ENCODE data around the gene HNRNPK.

Gene HNRNPK

DNA sequence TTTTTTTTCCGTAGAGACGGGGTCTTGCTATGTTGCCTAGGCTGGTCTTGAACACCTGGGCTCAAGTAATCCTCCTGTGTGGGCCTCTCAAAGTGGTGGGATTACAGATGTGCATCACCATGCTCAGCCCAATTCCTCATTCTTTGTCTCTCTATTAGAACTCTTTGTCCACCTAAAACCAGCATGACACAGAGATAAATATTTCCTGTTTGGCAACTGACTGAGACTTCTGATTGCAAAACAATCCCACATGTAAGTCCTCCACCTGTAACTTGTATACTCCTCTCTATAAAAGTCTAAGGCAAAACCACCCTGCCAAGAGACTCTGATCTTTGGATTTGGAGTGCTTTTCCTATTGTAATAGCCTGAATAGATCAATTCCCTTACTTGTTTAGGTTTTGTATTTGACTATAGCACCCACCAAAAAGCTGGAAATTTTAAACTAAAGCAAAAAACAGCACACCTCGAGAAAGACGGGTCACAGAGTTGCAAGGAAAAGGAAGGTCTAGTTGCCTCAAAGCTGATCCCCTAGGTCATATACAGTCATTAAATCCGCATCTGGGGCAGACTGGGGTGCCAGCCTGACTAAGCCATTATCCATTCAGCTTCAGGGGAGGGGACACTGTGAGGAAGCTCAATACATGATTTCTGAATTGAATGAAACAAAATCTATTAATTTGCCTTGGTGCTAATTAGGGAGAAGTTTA, 45.3 kb downstream of the HNRNPK start:
- H3K4me3 ChIP-seq (ENCODE audit: low read length) = no peak overlapping the region
- no peak for TF ChIP-seq ZNF274 (IDR thresholded peaks at IDR 0.05; ENCODE audit: low read depth, low read length)

DNA sequence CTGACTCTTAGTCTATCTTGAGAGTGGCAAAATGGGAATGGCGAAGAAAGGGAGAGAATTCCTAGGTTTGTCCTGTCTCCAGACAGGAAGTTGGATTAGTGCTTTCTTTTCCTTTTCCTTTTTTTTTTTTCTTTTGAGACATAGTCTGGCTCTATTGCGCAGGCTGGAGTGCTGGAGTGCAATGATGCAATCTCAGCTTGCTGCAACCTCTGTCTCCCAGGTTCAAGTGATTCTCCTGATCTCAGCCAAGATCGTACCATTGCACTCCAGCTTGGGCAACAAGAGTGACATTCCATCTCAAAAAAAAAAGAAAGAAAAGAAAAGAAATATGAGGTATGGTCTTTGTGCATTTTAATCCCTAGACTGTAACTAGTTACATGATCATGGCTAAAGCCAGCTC, 46.2 kb downstream of the HNRNPK start:
- no peak for TF ChIP-seq ZNF274 (IDR thresholded peaks at IDR 0.05; ENCODE audit: low read depth, low read length)
- no peak overlapping the region for H3K4me3 ChIP-seq (ENCODE audit: low read length)

- H3K4me3 ChIP-seq (ENCODE audit: low read length) = no peak overlapping the region
- TF ChIP-seq ZNF274 (IDR thresholded peaks at IDR 0.05; ENCODE audit: low read depth, low read length) = no peak
These were observed 47.2 kb downstream of the HNRNPK start for GRCh38 chr9:83932851-83933250.

- H3K4me3 ChIP-seq (ENCODE audit: low read length) = no peak overlapping the region
- no peak for TF ChIP-seq ZNF274 (IDR thresholded peaks at IDR 0.05; ENCODE audit: low read depth, low read length)
These were observed 48.0 kb downstream of the HNRNPK start for GRCh38 chr9:83932011-83932410.

DNA sequence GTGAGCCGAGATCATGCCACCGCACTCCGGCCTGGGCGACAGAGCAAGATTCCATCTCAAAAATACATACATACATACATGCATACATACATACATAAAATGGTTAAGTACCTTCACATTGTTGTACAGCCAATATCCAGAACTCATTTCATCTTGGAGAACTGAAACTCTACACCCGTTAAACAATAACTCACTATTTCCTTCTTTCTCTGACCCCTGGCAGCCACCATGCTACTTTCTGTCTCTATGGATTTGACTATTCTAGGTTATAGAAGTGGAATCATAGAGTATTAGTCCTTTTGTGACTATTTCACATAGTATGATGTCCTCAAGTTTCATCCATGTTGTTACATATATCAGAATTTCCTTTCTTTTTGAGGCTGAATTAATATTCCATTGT, 49.1 kb downstream of the HNRNPK start:
- TF ChIP-seq ZNF274 (IDR thresholded peaks at IDR 0.05; ENCODE audit: low read depth, low read length) = no peak
- H3K4me3 ChIP-seq (ENCODE audit: low read length) = no peak overlapping the region

DNA sequence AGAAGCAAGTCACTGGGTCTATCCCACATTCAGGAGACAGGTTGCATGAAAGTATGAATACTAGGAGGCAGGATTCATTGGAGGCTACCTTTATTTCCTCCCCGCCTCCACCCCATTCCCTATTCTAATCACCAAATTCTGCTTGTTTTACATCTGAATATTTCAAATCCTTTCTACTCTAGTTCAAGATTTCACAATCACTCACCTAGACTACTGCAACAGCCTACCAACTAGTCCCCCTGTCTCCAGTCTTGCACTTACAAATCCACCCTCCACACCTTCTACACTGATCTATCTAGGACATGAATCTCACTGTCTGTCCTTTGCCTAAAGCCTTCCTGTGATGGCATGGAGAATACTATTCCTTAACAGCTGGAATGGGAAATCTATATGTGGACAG, 52.4 kb downstream of the HNRNPK start:
- no peak overlapping the region for H3K4me3 ChIP-seq (ENCODE audit: low read length)
- no peak for TF ChIP-seq ZNF274 (IDR thresholded peaks at IDR 0.05; ENCODE audit: low read depth, low read length)

GRCh38 chr9:83920927-83921707, 58.9 kb downstream of the HNRNPK start, which contains the start of gene KIF27:
TSS of gene KIF27 (minus strand) at chr9:83921432. CDS start at chr9:83915591, 5,841 bp downstream.
- peak within 1 kb of the TSS; percentile 97 for H3K4me3 ChIP-seq (ENCODE audit: low read length)
- no peak for TF ChIP-seq ZNF274 (IDR thresholded peaks at IDR 0.05; ENCODE audit: low read depth, low read length)

- TF ChIP-seq ZNF274 (IDR thresholded peaks at IDR 0.05; ENCODE audit: low read depth, low read length) = no peak
- H3K4me3 ChIP-seq (ENCODE audit: low read length) = peak overlapping the region; percentile 97
These were observed 59.5 kb downstream of the HNRNPK start for GRCh38 chr9:83920469-83920926.

DNA sequence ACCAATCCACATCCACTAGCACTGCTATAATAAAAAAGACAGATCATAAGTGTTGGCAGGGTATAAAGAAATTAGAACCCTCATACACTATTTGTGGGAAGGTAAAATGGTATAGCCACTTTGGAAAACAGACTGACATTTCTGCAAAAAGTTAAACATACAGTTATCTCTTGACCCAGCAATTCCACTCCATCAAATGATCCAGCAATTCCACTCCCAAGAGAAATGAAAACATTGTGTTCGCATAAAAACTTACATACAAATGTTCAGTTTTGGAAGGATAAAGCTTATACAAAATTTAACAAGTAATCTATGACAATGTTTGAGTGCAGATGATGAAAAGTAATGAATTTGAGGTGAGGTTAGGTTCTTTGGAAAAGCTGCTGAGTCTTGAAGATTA, 60.9 kb downstream of the HNRNPK start:
- TF ChIP-seq ZNF274 (IDR thresholded peaks at IDR 0.05; ENCODE audit: low read depth, low read length) = no peak
- no peak overlapping the region for H3K4me3 ChIP-seq (ENCODE audit: low read length)

Data from GM08714 (cell line).